ENCODE results near the gene WDR77. TPM values are rescaled to one million over a fixed set of nuclear protein-coding genes. Genes with fewer than 3 reads are reported as not detected.

Gene WDR77
- total and polyA plus RNA-seq, 9 of the 15 experiments (the other 6 are each of a cell fraction or from before 2014, with no cell fraction given), result 20.6 to 160 (median 75.3) TPM

DNA sequence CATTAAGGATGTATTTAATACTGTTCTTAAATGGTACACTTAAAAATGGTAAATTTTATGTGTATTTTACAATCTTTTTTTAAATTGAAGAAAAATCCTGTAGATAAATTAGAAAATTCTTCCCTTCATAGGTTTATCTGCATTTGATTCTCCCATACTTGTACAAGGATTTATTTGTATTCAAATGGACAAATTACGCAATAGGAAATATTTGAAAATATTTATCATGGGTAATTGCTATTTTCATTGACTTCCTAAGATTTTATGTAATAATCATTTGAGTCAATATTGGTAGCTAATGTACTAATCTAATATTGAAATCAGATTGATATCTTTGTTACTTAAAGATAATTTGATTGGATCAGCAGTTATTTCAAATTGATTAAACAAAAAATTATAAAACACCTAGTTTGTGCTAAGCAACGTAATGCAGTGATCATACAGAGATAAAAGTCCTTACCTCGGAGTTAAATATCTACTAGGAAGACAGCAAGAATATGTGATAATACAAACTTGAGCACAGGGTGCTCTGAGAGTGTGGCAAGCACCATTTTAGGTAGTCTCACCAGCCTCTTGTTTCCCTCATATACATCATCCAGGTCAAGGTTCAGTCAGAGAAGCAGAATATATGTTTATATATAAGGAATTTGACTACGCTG is 13.4 kb upstream of the WDR77 start (continued):
- no peak for TF ChIP-seq ZMIZ1 (IDR thresholded peaks at IDR 0.05; ENCODE audit: low read depth in 2 of 2, low read length in 2 of 2)
- TF ChIP-seq PURB (CRISPR knock-in tag; IDR thresholded peaks at IDR 0.05; ENCODE audit: low read depth), result no peak
- TF ChIP-seq C11orf30 (IDR thresholded peaks at IDR 0.05; ENCODE audit: low read depth), result peak; percentile 79
- TF ChIP-seq FIP1L1 (IDR thresholded peaks at IDR 0.05; ENCODE audit: low read depth, low read length, poor library complexity, severe bottlenecking), result no peak
- TF ChIP-seq, protein P1, sequence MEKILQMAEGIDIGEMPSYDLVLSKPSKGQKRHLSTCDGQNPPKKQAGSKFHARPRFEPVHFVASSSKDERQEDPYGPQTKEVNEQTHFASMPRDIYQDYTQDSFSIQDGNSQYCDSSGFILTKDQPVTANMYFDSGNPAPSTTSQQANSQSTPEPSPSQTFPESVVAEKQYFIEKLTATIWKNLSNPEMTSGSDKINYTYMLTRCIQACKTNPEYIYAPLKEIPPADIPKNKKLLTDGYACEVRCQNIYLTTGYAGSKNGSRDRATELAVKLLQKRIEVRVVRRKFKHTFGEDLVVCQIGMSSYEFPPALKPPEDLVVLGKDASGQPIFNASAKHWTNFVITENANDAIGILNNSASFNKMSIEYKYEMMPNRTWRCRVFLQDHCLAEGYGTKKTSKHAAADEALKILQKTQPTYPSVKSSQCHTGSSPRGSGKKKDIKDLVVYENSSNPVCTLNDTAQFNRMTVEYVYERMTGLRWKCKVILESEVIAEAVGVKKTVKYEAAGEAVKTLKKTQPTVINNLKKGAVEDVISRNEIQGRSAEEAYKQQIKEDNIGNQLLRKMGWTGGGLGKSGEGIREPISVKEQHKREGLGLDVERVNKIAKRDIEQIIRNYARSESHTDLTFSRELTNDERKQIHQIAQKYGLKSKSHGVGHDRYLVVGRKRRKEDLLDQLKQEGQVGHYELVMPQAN (IDR thresholded peaks at IDR 0.05; ENCODE audit: borderline replicate concordance), result no peak
- TF ChIP-seq FOXK2 (conservative IDR thresholded peaks at IDR 0.05 in 1 of 2, IDR thresholded peaks at IDR 0.05 in 1 of 2; ENCODE audit: low read depth in 2 of 2), result no peak
- no peak for TF ChIP-seq ADNP (tag; IDR thresholded peaks at IDR 0.05)
- no peak for TF ChIP-seq TAF9B (IDR thresholded peaks at IDR 0.05; ENCODE audit: partially characterized antibody)
- TF ChIP-seq MEIS2 (IDR thresholded peaks at IDR 0.05; ENCODE audit: partially characterized antibody), result no peak
- no peak for TF ChIP-seq NR3C1 (CRISPR knock-in tag; IDR thresholded peaks at IDR 0.05)
- no peak for TF ChIP-seq SETDB1 (IDR thresholded peaks at IDR 0.05; ENCODE audit: low read length)
- no peak for TF ChIP-seq TBL1XR1 (IDR thresholded peaks at IDR 0.05; ENCODE audit: low read length in 2 of 2)
- TF ChIP-seq, protein P2, sequence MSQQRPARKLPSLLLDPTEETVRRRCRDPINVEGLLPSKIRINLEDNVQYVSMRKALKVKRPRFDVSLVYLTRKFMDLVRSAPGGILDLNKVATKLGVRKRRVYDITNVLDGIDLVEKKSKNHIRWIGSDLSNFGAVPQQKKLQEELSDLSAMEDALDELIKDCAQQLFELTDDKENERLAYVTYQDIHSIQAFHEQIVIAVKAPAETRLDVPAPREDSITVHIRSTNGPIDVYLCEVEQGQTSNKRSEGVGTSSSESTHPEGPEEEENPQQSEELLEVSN (IDR thresholded peaks at IDR 0.05; ENCODE audit: borderline replicate concordance in 1 of 2, extremely low read depth in 1 of 2, insufficient read depth in 1 of 2, insufficient read length in 1 of 2, low read depth in 1 of 2, low read length in 1 of 2, poor library complexity in 1 of 2, severe bottlenecking in 1 of 2), result no peak
- no peak for TF ChIP-seq ZNF584 (CRISPR knock-in tag; IDR thresholded peaks at IDR 0.05; ENCODE audit: low read depth)
- TF ChIP-seq SIX5 (IDR thresholded peaks at IDR 0.05; ENCODE audit: borderline replicate concordance in 1 of 2, insufficient read depth in 1 of 2, low read depth in 1 of 2, low read length in 2 of 2), result no peak
- peak; percentile 46; the same call in 1 of the 2 replicates for TF ChIP-seq MAFF (IDR thresholded peaks at IDR 0.05; ENCODE audit: low read length)
- no peak for TF ChIP-seq ZNF140 (CRISPR knock-in tag; IDR thresholded peaks at IDR 0.05)
